Heart left ventricle (tissue), 16 donors: ENCODE data around the gene ZBTB40. TPM values are rescaled to one million over a fixed set of nuclear protein-coding genes. Genes with fewer than 3 reads are reported as not detected.

Experiments used
- ATAC-seq, 4 donors: fragments of 200-7000 bp; cut with Tn5 transposase; one replicate each; pipeline ENCODE4 v1.9.1; 2020 to 2022; ENCODE audit warnings: moderate library complexity in 4 of 4, mild to moderate bottlenecking in 3 of 4, moderate number of reproducible peaks in 1 of 4
- DNase-seq, 5 donors: peaks; one replicate each; pipeline ENCODE4 v3.0.0-alpha.2; 2020
- H3K27ac ChIP-seq, 12 donors: fragments of 200-600 bp; sonication (generic) in 4 of 12; one replicate each; pipeline versions ENCODE4 v1.5.0 to v1.8.0; 2016 to 2022; ENCODE audit warnings: mild to moderate bottlenecking in 2 of 12
- H3K27me3 ChIP-seq, 9 donors: fragments of 200-600 bp; sonication (generic) in 2 of 9; one replicate each; pipeline versions ENCODE4 v1.5.1 to v1.8.0; 2016 to 2022; ENCODE audit warnings: mild to moderate bottlenecking in 3 of 9
- H3K36me3 ChIP-seq, 9 donors: fragments of 200-600 bp; sonication (generic) in 2 of 9; one replicate each; pipeline versions ENCODE4 v1.5.0 to v1.8.0; 2018 to 2022; ENCODE audit warnings: mild to moderate bottlenecking in 2 of 9
- H3K4me1 ChIP-seq, 12 donors: fragments of 200-600 bp; sonication (generic) in 4 of 12; one replicate each; pipeline versions ENCODE4 v1.5.0 to v1.8.0; 2016 to 2022; ENCODE audit warnings: mild to moderate bottlenecking in 3 of 12
- H3K4me3 ChIP-seq, 12 donors: fragments of 200-600 bp; sonication (generic) in 4 of 12; one replicate each; pipeline versions ENCODE4 v1.5.0 to v1.8.0; 2017 to 2022; ENCODE audit warnings: mild to moderate bottlenecking in 9 of 12, moderate library complexity in 4 of 12
- H3K9me3 ChIP-seq, 12 donors: fragments of 200-600 bp; sonication (generic) in 4 of 12; one replicate each; pipeline versions ENCODE4 v1.5.0 to v1.8.0; 2016 to 2022; ENCODE audit warnings: mild to moderate bottlenecking in 1 of 12
- CTCF ChIP-seq, 12 donors: fragments of 200-600 bp; sonication (generic) in 4 of 12; IDR thresholded peaks; one replicate each; pipeline versions ENCODE4 v1.5.0 to v1.8.0; 2018 to 2022; ENCODE audit warnings: antibody characterized with exemption in 12 of 12, mild to moderate bottlenecking in 5 of 12
- POLR2A ChIP-seq, 2 donors: fragments of 450-650 bp; IDR thresholded peaks; one replicate each; pipeline ENCODE4 v1.6.1; 2017; ENCODE audit warnings: antibody characterized with exemption in 2 of 2, mild to moderate bottlenecking in 2 of 2, moderate library complexity in 2 of 2
- WGBS, 4 donors: extraction: QIAGEN DNeasy Blood & Tissue Kit in 2 of 4; methylation state at CpG; one replicate each; pipeline versions ENCODE4 v1.1.5 to v1.1.7; 2013 to 2018; 5-methylcytosine and 5-hydroxymethylcytosine counted together
- intact Hi-C, 10 donors: fragments of 100-400 bp; cut with DNase I; formaldehyde crosslinking; loops; one replicate each; pipeline versions ENCODE4 v1.11.1 to v1.14.2; 2022
- polyA plus RNA-seq, 2 donors: library from polyadenylated mRNA; stranded (reverse); fragments of 200-250 nt; gene quantifications; one replicate each; pipeline ENCODE4 v1.2.3, GENCODE V29; 2013
- total RNA-seq, 9 donors: library from RNA; depleted of rRNA in 2 of 9; stranded (reverse); fragments of >200 nt in 2 of 9; fragmentation: NEBNext Ultra II Directional in 3 of 9; extraction: Animal tissue kit (Norgen Biotek cat#: 25700) in 3 of 9; gene quantifications; one replicate each; pipeline versions ENCODE4 v1.1.0 to v1.2.4, GENCODE V29; 2016 to 2023
- donor health status: ischemic (EF 13 %, LVEDD 7.1; RV severe dilation, severe dysfunction).
- donor health status: healthy with polysubstance abuse.
- donor health status: DM: no; HTN: yes; CAD: no.
- donor health status: DM: no; HTN: no; CAD: no.
- donor health status: ischemic (EF 25% LVEDD 6.9; RV normal size, moderate dysfunction).
- donor health status: ischemic (EF 25% LVEDD 5.7; RV mildly dilated, moderate dysfunction).
- donor health status: healthy.
- donor health status: DM: yes; HTN: yes; CAD: no.
- donor health status: ischemic (EF 35%, LVEDD 5.7; RV mildly dilated, moderate dysfunction).
- donor health status: nonischemic (EF 11% LVEDD 7.7; RV severe dilation, severe dysfunction).
- donor health status: DM: yes; HTN: yes; CAD: no.
- donor health status: PGD.
- donor health status: ischemic (EF 29% LVEDD 5.4; RV normal size, mild dysfunction).
- donor health status: nonischemic (EF 23%, LVEDD 6.1; RV moderate dilation, normal function).

The ZBTB40 gene
- total and polyA plus RNA-seq, 11 donors, result 4.6 to 17.7 (median 15.1) TPM

DNA sequence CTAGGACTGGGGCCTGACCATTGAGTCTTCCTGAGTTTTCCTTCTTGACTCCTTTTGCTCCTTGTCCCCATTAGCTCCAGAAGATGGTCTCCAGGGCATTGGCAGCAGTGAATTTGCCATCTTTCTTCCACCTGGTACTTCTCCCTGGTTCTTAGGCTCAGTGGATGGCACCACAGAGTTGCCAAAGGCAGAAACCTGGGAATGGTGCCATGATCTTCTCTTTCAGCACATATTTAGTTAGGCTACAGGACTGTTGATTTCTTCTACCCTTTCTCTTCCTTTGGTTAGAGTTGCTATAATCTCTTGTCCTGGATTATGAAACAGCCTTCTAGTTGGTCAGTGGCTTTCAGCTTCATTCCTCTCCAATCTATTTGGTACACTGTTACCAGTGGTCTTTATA, 6.2 kb downstream of the ZBTB40 start:
- H3K9me3 ChIP-seq, result no peaks in the 10 kb centered on the region
- intact Hi-C loops, result no loop called here
- no peak overlapping the region for H3K27ac ChIP-seq
- DNase-seq (no peak), ATAC-seq (peak in 2 of 4 donors; percentile 43 to 45)
- H3K4me1 ChIP-seq, result peaks cover 0 to 62% (median 33%) of the 10 kb centered on the region in 12 donors
- H3K36me3 ChIP-seq, result no peaks in the 10 kb centered on the region
- no peak overlapping the region for H3K4me3 ChIP-seq
- no peaks in the 10 kb centered on the region for H3K27me3 ChIP-seq
- TF ChIP-seq CTCF (IDR thresholded peaks at IDR 0.05), result no peak
- TF ChIP-seq POLR2A (IDR thresholded peaks at IDR 0.05), result no peak

- peaks cover 0 to 44% (median 15%) of the 10 kb centered on the region in 12 donors for H3K4me1 ChIP-seq
- no peak overlapping the region for H3K27ac ChIP-seq
- H3K27me3 ChIP-seq, result no peaks in the 10 kb centered on the region
- TF ChIP-seq CTCF (IDR thresholded peaks at IDR 0.05) (no peak), POLR2A (IDR thresholded peaks at IDR 0.05) (no peak)
- intact Hi-C loops, result no loop called here
- H3K9me3 ChIP-seq, result peaks cover 0 to 10% (median 0%) of the 10 kb centered on the region in 12 donors
- H3K36me3 ChIP-seq, result no peaks in the 10 kb centered on the region
- DNase-seq (no peak), ATAC-seq (no peak)
- WGBS, 4 donors, result 83 to 91% (median 89%) methylated on average over 3 of the region's 3 CpGs
- no peak overlapping the region for H3K4me3 ChIP-seq
These were observed 9.4 kb downstream of the ZBTB40 start for GRCh38 chr1:22461100-22461499.

GRCh38 chr1:22461678-22462527, 10.3 kb downstream of the ZBTB40 start:
- H3K27ac ChIP-seq, result no peak overlapping the region
- no peaks in the 10 kb centered on the region for H3K27me3 ChIP-seq
- ATAC-seq (no peak), DNase-seq (no peak)
- TF ChIP-seq POLR2A (IDR thresholded peaks at IDR 0.05) (no peak), CTCF (IDR thresholded peaks at IDR 0.05) (no peak)
- H3K36me3 ChIP-seq, result no peaks in the 10 kb centered on the region
- peaks cover 0 to 36% (median 15%) of the 10 kb centered on the region in 12 donors for H3K4me1 ChIP-seq
- intact Hi-C loops, result no loop called here
- WGBS, 4 donors, result 81 to 89% (median 88%) methylated on average over 6 of the region's 6 CpGs
- H3K4me3 ChIP-seq, result no peak overlapping the region
- H3K9me3 ChIP-seq, result peaks cover 0 to 10% (median 0%) of the 10 kb centered on the region in 12 donors

- WGBS, 4 donors, result 96 to 99% (median 97%) methylated on average over 4 of the region's 4 CpGs
- H3K27ac ChIP-seq, result no peak overlapping the region
- H3K27me3 ChIP-seq, result no peaks in the 10 kb centered on the region
- no peak for ATAC-seq
- no peaks in the 10 kb centered on the region for H3K36me3 ChIP-seq
- intact Hi-C loops, result no loop called here
- peaks cover 0 to 10% (median 0%) of the 10 kb centered on the region in 12 donors for H3K9me3 ChIP-seq
- peaks cover 0 to 26% (median 6%) of the 10 kb centered on the region in 12 donors for H3K4me1 ChIP-seq
- no peak overlapping the region for H3K4me3 ChIP-seq
- TF ChIP-seq CTCF (IDR thresholded peaks at IDR 0.05), result no peak
- no peak for TF ChIP-seq POLR2A (IDR thresholded peaks at IDR 0.05)
- no peak for DNase-seq
These were observed 11.3 kb downstream of the ZBTB40 start for GRCh38 chr1:22462928-22463327.
